GM23338 (cell line): Measurements from ENCODE around the gene ANO1. TPM values are rescaled to one million over a fixed set of nuclear protein-coding genes. Genes with fewer than 3 reads are reported as not detected.

ENCODE experiments used
- ATAC-seq: fragments of 200-7000 bp; cut with Tn5 transposase; 3 replicates; pipeline ENCODE4 v1.9.1; 2020
- DNase-seq: peaks from one replicate; pipeline ENCODE4 v3.0.0-alpha.2; 2015; ENCODE audit warnings: low spot score
- H2AFZ ChIP-seq: fragments of 200-600 bp; sonication (generic); 2 replicates; pipeline ENCODE4 v1.8.0; 2016; ENCODE audit warnings: antibody characterized with exemption, mild to moderate bottlenecking, moderate library complexity
- H3F3A ChIP-seq: fragments of 200-600 bp; sonication (generic); replicated peaks from 2 replicates; pipeline ENCODE4 v1.8.0; 2017; ENCODE audit warnings: antibody characterized with exemption, mixed run types, low read depth
- H3K27ac ChIP-seq: fragments of 200-600 bp; sonication (generic); 2 replicates; pipeline ENCODE4 v1.6.1; 2016; ENCODE audit warnings: low read depth
- H3K27me3 ChIP-seq: fragments of 200-600 bp; sonication (generic); 2 replicates; pipeline ENCODE4 v1.8.0; 2016; ENCODE audit warnings: mild to moderate bottlenecking, mixed run types, moderate library complexity; ENCODE audit not compliant: insufficient read depth
- H3K36me3 ChIP-seq: fragments of 200-600 bp; sonication (generic); 2 replicates; pipeline ENCODE4 v1.8.0; 2016; ENCODE audit warnings: mild to moderate bottlenecking; ENCODE audit not compliant: insufficient read depth
- H3K4me1 ChIP-seq: fragments of 200-600 bp; sonication (generic); 2 replicates; pipeline ENCODE4 v1.8.0; 2016; ENCODE audit warnings: mild to moderate bottlenecking, moderate library complexity; ENCODE audit not compliant: insufficient read depth
- H3K4me2 ChIP-seq: fragments of 200-600 bp; sonication (generic); 2 replicates; pipeline ENCODE4 v1.7.1; 2017; ENCODE audit warnings: mixed run types
- H3K4me3 ChIP-seq: fragments of 200-600 bp; sonication (generic); 2 replicates; pipeline ENCODE4 v1.6.1; 2016; ENCODE audit warnings: mixed run types
- H3K79me2 ChIP-seq: fragments of 200-600 bp; sonication (generic); replicated peaks from 2 replicates; pipeline ENCODE4 v1.8.0; 2017; ENCODE audit warnings: mild to moderate bottlenecking; ENCODE audit not compliant: insufficient read depth
- H3K9me2 ChIP-seq: fragments of 200-600 bp; sonication (generic); 2 replicates; pipeline ENCODE4 v1.8.0; 2017; ENCODE audit not compliant: insufficient read depth
- H4K20me1 ChIP-seq: fragments of 200-600 bp; sonication (generic); replicated peaks from 2 replicates; pipeline ENCODE4 v1.8.0; 2017; ENCODE audit warnings: mild to moderate bottlenecking; ENCODE audit not compliant: insufficient read depth
- H3K27ac Mint-ChIP-seq: 2 replicates; pipeline ENCODE4 v1.8.0; 2020; ENCODE audit warnings: inconsistent platforms, mild to moderate bottlenecking, moderate library complexity, mixed read lengths
- H3K27me3 Mint-ChIP-seq: 3 replicates; pipeline ENCODE4 v1.8.0; 2022; ENCODE audit warnings: low read depth, mild to moderate bottlenecking, moderate library complexity, mixed read lengths, inconsistent platforms; ENCODE audit not compliant: insufficient read depth, poor library complexity
- H3K36me3 Mint-ChIP-seq: 3 replicates; pipeline ENCODE4 v1.8.0; 2021; ENCODE audit warnings: low read depth, mild to moderate bottlenecking, inconsistent platforms, moderate library complexity, mixed read lengths
- H3K4me1 Mint-ChIP-seq: 3 replicates; pipeline ENCODE4 v1.8.0; 2020; ENCODE audit warnings: mild to moderate bottlenecking, inconsistent platforms, mixed read lengths
- H3K4me3 Mint-ChIP-seq: 3 replicates; pipeline ENCODE4 v1.8.0; 2021; ENCODE audit warnings: moderate library complexity, mild to moderate bottlenecking, inconsistent platforms, mixed read lengths
- H3K9me3 Mint-ChIP-seq: 3 replicates; pipeline ENCODE4 v1.8.0; 2020; ENCODE audit warnings: moderate library complexity, mild to moderate bottlenecking, inconsistent platforms, mixed read lengths
- CREB1 ChIP-seq: fragments of 250-450 bp; sonication (Bioruptor Pico); IDR thresholded peaks from 2 replicates; pipeline ENCODE4 v1.5.0; 2020; ENCODE audit warnings: low read depth, mild to moderate bottlenecking, moderate library complexity
- EZH2 ChIP-seq: fragments of 200-600 bp; sonication (generic); IDR thresholded peaks from one replicate; pipeline ENCODE4 v1.8.0; 2017; ENCODE audit warnings: antibody characterized with exemption, mild to moderate bottlenecking, low read depth; ENCODE audit not compliant: unreplicated experiment
- EZH2phosphoT487 ChIP-seq: fragments of 200-600 bp; sonication (generic); IDR thresholded peaks from one replicate; pipeline ENCODE4 v1.8.1; 2018; ENCODE audit warnings: antibody characterized with exemption; ENCODE audit not compliant: unreplicated experiment
- JUNB ChIP-seq: IDR thresholded peaks from one replicate; pipeline ENCODE4 v1.6.1; 2016; ENCODE audit warnings: antibody characterized with exemption; ENCODE audit not compliant: unreplicated experiment
- NANOG ChIP-seq: IDR thresholded peaks from 2 replicates; pipeline ENCODE4 v1.6.1; 2016; ENCODE audit warnings: antibody characterized with exemption, borderline replicate concordance
- POLR2AphosphoS5 ChIP-seq: IDR thresholded peaks from 2 replicates; pipeline ENCODE4 v1.6.1; 2016; ENCODE audit warnings: antibody characterized with exemption, low read depth
- STAT1 ChIP-seq: IDR thresholded peaks from one replicate; pipeline ENCODE4 v1.6.1; 2016; ENCODE audit warnings: antibody characterized with exemption; ENCODE audit not compliant: unreplicated experiment
- ZNF114 ChIP-seq: fragments of 250-450 bp; sonication (Bioruptor Pico); IDR thresholded peaks from 2 replicates; pipeline ENCODE4 v1.5.0; 2020; ENCODE audit warnings: mild to moderate bottlenecking, moderate library complexity
- ZNF331 ChIP-seq: fragments of 250-450 bp; sonication (Bioruptor Pico); IDR thresholded peaks from 2 replicates; pipeline ENCODE4 v1.5.0; 2020; ENCODE audit warnings: low read depth, mild to moderate bottlenecking, moderate library complexity
- polyA plus RNA-seq: library from polyadenylated mRNA; unstranded; fragments of >200 nt; fragmentation: Nextera tagmentation; extraction: Ambion mirVana; gene quantifications from 2 replicates; pipeline ENCODE4 v1.2.1, GENCODE V29; 2016
- total RNA-seq: library from RNA; depleted of rRNA; stranded (reverse); fragments of >200 nt; shearing (Covaris generic); gene quantifications from 2 replicates; pipeline ENCODE4 v1.2.3, GENCODE V29; 2014
- TF ChIP-seq, protein P1 (sequence below): IDR thresholded peaks from 2 replicates; pipeline ENCODE4 v1.6.1; 2016; ENCODE audit warnings: antibody characterized with exemption
- TF ChIP-seq, protein P2 (sequence below), 2 experiments: fragments of 200-600 bp in 1 of 2; sonication (generic) in 1 of 2; conservative IDR thresholded peaks; 2 replicates each; pipeline versions ENCODE4 v1.5.1 to v1.6.1; 2016 to 2017; ENCODE audit warnings: antibody characterized with exemption in 2 of 2, low read depth in 2 of 2, mild to moderate bottlenecking in 2 of 2, moderate library complexity in 1 of 2
- TF ChIP-seq, protein P3 (sequence below): IDR thresholded peaks from one replicate; pipeline ENCODE4 v1.6.1; 2018; ENCODE audit warnings: antibody characterized with exemption; ENCODE audit not compliant: unreplicated experiment
- TF ChIP-seq, protein P4 (sequence below): fragments of 250-450 bp; sonication (Bioruptor Pico); IDR thresholded peaks from 2 replicates; pipeline ENCODE4 v1.5.0; 2020; ENCODE audit warnings: mild to moderate bottlenecking, moderate library complexity

Gene ANO1
- total and polyA plus RNA-seq, 2 experiments from 2014 or later: 1.4 to 3.4 TPM

DNA sequence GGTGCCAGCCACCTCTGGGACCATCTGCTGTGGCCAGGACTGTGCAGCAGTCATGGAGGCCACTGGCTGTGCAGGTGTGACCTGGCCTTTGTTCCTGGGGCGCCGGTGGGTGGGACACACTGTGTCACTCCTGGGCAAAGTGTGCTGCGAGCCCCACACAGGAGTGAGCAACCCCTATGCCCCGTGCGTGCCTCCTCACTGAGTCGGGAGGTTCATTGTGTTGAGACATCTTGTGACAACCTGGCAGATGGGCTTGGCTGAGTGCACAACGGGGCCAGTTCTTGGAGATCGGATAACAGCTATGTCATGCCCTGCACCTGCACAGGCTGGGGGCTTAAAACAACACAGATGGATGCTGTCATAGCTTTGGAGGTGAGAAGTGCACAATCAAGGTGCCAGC, 13.5 kb downstream of the ANO1 start:
- Mint-ChIP-seq H3K27me3 (peaks cover 7% of the 10 kb centered on the region), H3K4me1 (peaks cover 5% of the 10 kb centered on the region), H3K36me3 (peaks cover 4% of the 10 kb centered on the region; the same call in 1 of the 3 replicates), H3K27ac (no peak overlapping the region), H3K4me3 (no peak overlapping the region), H3K9me3 (no peaks in the 10 kb centered on the region)
- Histone ChIP-seq H3K79me2 (no peaks in the 10 kb centered on the region), H2AFZ (no peak overlapping the region), H3F3A (no peaks in the 10 kb centered on the region), H3K9me2 (no peaks in the 10 kb centered on the region), H3K4me3 (no peak overlapping the region), H3K36me3 (no peaks in the 10 kb centered on the region), H3K4me2 (no peak overlapping the region), H4K20me1 (no peaks in the 10 kb centered on the region), H3K27me3 (no peaks in the 10 kb centered on the region), H3K27ac (no peak overlapping the region), H3K4me1 (no peaks in the 10 kb centered on the region)
- no peak for ATAC-seq
- DNase-seq: no peak
- TF ChIP-seq NANOG (no peak), CREB1 (no peak), EZH2 (no peak), EZH2phosphoT487 (no peak), ZNF331 (CRISPR knock-in tag) (no peak), JUNB (no peak), STAT1 (no peak), POLR2AphosphoS5 (no peak), ZNF114 (CRISPR knock-in tag) (no peak)
- TF ChIP-seq, protein P1, sequence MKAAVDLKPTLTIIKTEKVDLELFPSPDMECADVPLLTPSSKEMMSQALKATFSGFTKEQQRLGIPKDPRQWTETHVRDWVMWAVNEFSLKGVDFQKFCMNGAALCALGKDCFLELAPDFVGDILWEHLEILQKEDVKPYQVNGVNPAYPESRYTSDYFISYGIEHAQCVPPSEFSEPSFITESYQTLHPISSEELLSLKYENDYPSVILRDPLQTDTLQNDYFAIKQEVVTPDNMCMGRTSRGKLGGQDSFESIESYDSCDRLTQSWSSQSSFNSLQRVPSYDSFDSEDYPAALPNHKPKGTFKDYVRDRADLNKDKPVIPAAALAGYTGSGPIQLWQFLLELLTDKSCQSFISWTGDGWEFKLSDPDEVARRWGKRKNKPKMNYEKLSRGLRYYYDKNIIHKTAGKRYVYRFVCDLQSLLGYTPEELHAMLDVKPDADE: no peak
- TF ChIP-seq, protein P2, sequence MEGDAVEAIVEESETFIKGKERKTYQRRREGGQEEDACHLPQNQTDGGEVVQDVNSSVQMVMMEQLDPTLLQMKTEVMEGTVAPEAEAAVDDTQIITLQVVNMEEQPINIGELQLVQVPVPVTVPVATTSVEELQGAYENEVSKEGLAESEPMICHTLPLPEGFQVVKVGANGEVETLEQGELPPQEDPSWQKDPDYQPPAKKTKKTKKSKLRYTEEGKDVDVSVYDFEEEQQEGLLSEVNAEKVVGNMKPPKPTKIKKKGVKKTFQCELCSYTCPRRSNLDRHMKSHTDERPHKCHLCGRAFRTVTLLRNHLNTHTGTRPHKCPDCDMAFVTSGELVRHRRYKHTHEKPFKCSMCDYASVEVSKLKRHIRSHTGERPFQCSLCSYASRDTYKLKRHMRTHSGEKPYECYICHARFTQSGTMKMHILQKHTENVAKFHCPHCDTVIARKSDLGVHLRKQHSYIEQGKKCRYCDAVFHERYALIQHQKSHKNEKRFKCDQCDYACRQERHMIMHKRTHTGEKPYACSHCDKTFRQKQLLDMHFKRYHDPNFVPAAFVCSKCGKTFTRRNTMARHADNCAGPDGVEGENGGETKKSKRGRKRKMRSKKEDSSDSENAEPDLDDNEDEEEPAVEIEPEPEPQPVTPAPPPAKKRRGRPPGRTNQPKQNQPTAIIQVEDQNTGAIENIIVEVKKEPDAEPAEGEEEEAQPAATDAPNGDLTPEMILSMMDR (conservative IDR thresholded peaks at IDR 0.05; ENCODE audit: low read depth in 2 of 2): no peak
- TF ChIP-seq, protein P3, sequence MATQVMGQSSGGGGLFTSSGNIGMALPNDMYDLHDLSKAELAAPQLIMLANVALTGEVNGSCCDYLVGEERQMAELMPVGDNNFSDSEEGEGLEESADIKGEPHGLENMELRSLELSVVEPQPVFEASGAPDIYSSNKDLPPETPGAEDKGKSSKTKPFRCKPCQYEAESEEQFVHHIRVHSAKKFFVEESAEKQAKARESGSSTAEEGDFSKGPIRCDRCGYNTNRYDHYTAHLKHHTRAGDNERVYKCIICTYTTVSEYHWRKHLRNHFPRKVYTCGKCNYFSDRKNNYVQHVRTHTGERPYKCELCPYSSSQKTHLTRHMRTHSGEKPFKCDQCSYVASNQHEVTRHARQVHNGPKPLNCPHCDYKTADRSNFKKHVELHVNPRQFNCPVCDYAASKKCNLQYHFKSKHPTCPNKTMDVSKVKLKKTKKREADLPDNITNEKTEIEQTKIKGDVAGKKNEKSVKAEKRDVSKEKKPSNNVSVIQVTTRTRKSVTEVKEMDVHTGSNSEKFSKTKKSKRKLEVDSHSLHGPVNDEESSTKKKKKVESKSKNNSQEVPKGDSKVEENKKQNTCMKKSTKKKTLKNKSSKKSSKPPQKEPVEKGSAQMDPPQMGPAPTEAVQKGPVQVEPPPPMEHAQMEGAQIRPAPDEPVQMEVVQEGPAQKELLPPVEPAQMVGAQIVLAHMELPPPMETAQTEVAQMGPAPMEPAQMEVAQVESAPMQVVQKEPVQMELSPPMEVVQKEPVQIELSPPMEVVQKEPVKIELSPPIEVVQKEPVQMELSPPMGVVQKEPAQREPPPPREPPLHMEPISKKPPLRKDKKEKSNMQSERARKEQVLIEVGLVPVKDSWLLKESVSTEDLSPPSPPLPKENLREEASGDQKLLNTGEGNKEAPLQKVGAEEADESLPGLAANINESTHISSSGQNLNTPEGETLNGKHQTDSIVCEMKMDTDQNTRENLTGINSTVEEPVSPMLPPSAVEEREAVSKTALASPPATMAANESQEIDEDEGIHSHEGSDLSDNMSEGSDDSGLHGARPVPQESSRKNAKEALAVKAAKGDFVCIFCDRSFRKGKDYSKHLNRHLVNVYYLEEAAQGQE: no peak
- TF ChIP-seq, protein P4, sequence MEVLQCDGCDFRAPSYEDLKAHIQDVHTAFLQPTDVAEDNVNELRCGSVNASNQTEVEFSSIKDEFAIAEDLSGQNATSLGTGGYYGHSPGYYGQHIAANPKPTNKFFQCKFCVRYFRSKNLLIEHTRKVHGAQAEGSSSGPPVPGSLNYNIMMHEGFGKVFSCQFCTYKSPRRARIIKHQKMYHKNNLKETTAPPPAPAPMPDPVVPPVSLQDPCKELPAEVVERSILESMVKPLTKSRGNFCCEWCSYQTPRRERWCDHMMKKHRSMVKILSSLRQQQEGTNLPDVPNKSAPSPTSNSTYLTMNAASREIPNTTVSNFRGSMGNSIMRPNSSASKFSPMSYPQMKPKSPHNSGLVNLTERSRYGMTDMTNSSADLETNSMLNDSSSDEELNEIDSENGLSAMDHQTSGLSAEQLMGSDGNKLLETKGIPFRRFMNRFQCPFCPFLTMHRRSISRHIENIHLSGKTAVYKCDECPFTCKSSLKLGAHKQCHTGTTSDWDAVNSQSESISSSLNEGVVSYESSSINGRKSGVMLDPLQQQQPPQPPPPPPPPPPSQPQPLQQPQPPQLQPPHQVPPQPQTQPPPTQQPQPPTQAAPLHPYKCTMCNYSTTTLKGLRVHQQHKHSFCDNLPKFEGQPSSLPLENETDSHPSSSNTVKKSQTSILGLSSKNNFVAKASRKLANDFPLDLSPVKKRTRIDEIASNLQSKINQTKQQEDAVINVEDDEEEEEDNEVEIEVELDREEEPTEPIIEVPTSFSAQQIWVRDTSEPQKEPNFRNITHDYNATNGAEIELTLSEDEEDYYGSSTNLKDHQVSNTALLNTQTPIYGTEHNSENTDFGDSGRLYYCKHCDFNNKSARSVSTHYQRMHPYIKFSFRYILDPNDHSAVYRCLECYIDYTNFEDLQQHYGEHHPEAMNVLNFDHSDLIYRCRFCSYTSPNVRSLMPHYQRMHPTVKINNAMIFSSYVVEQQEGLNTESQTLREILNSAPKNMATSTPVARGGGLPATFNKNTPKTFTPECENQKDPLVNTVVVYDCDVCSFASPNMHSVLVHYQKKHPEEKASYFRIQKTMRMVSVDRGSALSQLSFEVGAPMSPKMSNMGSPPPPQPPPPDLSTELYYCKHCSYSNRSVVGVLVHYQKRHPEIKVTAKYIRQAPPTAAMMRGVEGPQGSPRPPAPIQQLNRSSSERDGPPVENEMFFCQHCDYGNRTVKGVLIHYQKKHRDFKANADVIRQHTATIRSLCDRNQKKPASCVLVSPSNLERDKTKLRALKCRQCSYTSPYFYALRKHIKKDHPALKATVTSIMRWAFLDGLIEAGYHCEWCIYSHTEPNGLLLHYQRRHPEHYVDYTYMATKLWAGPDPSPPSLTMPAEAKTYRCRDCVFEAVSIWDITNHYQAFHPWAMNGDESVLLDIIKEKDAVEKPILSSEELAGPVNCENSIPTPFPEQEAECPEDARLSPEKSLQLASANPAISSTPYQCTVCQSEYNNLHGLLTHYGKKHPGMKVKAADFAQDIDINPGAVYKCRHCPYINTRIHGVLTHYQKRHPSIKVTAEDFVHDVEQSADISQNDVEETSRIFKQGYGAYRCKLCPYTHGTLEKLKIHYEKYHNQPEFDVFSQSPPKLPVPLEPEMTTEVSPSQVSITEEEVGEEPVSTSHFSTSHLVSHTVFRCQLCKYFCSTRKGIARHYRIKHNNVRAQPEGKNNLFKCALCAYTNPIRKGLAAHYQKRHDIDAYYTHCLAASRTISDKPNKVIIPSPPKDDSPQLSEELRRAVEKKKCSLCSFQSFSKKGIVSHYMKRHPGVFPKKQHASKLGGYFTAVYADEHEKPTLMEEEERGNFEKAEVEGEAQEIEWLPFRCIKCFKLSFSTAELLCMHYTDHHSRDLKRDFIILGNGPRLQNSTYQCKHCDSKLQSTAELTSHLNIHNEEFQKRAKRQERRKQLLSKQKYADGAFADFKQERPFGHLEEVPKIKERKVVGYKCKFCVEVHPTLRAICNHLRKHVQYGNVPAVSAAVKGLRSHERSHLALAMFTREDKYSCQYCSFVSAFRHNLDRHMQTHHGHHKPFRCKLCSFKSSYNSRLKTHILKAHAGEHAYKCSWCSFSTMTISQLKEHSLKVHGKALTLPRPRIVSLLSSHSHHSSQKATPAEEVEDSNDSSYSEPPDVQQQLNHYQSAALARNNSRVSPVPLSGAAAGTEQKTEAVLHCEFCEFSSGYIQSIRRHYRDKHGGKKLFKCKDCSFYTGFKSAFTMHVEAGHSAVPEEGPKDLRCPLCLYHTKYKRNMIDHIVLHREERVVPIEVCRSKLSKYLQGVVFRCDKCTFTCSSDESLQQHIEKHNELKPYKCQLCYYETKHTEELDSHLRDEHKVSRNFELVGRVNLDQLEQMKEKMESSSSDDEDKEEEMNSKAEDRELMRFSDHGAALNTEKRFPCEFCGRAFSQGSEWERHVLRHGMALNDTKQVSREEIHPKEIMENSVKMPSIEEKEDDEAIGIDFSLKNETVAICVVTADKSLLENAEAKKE (CRISPR knock-in tag): no peak
